Right renal cortex interstitium (tissue), 3 donors: ENCODE measurements around the gene WDR12. TPM values are rescaled to one million over a fixed set of nuclear protein-coding genes. Genes with fewer than 3 reads are reported as not detected.

Source experiments
- polyA plus RNA-seq, 3 donors: library from polyadenylated mRNA; unstranded; fragments of 120-200 nt; gene quantifications; one replicate each; pipeline ENCODE4 v1.2.1, GENCODE V29; 2013; ENCODE audit not compliant: insufficient read length in 3 of 3

WDR12 gene
- polyA plus RNA-seq, 3 donors: 126 to 143 (median 135) TPM

Other genes starting within 250 kb of the WDR12 start
- gene ICA1L, start 39.9 kb downstream of the WDR12 start, polyA plus RNA-seq: 10 to 100 TPM; 12.8 to 13.6 (median 13.3) TPM
- gene CARF, start 602 bp upstream of the WDR12 start, polyA plus RNA-seq: 10 to 100 TPM; 13.7 to 16.2 (median 15.1) TPM
- 10 to 100 TPM; 14.1 to 15.4 (median 14.3) TPM for gene NBEAL1, start 103.2 kb upstream of the WDR12 start, polyA plus RNA-seq